C4-2B (cell line): ENCODE data around the gene TOGARAM1.
A peak's percentile ranks its signal among the peaks of the same experiment; 100 is the strongest.

ENCODE experiments used
- H3K27ac ChIP-seq: fragments of 450-650 bp; 2 replicates; pipeline ENCODE4 v1.5.1; 2017
- CTCF ChIP-seq: fragments of 450-650 bp; conservative IDR thresholded peaks from 2 replicates; pipeline ENCODE4 v1.5.1; 2017; ENCODE audit warnings: mild to moderate bottlenecking
- ZFX ChIP-seq: fragments of 450-650 bp; IDR thresholded peaks from 2 replicates; pipeline ENCODE4 v1.6.1; 2017

TOGARAM1 gene

GRCh38 chr14:45083976-45084722 lies 122.2 kb downstream of the TOGARAM1 start, which contains the start of gene PRPF39:
PRPF39 (plus strand) TSS chr14:45084116; CDS start chr14:45095240, 11,124 bp downstream.
- peak within 1 kb of the TSS; percentile 84 for H3K27ac ChIP-seq
- TF ChIP-seq ZFX (peak; percentile 99), CTCF (no peak)

- H3K27ac ChIP-seq: no peak overlapping the region
- TF ChIP-seq CTCF: no peak
- no peak for TF ChIP-seq ZFX
These were observed 123.0 kb downstream of the TOGARAM1 start for GRCh38 chr14:45084946-45085346.

GRCh38 chr14:45089813-45090212 lies 127.8 kb downstream of the TOGARAM1 start:
- H3K27ac ChIP-seq: no peak overlapping the region
- TF ChIP-seq ZFX: no peak
- no peak for TF ChIP-seq CTCF

GRCh38 chr14:45091710-45092109 lies 129.7 kb downstream of the TOGARAM1 start:
- TF ChIP-seq CTCF (no peak), ZFX (no peak)
- no peak overlapping the region for H3K27ac ChIP-seq

GRCh38 chr14:45094275-45094674 lies 132.3 kb downstream of the TOGARAM1 start:
- H3K27ac ChIP-seq: no peak overlapping the region
- no peak for TF ChIP-seq CTCF
- TF ChIP-seq ZFX: no peak

GRCh38 chr14:45095143-45095542 lies 133.2 kb downstream of the TOGARAM1 start:
- no peak for TF ChIP-seq ZFX
- no peak for TF ChIP-seq CTCF

GRCh38 chr14:45096218-45096617 lies 134.2 kb downstream of the TOGARAM1 start:
- no peak overlapping the region for H3K27ac ChIP-seq
- no peak for TF ChIP-seq CTCF
- TF ChIP-seq ZFX: no peak

More at GRCh38 chr14:45095143-45095542, 133.2 kb downstream of the TOGARAM1 start:
- no peak overlapping the region for H3K27ac ChIP-seq
